MM.1S (cell line): ENCODE measurements around the gene SLC7A6.

Experiments used
- DNase-seq: peaks from one replicate; pipeline ENCODE4 v3.0.0-alpha.2; 2015
- H2AFZ ChIP-seq: fragments of 300-600 bp; sonication (generic); 2 replicates; pipeline ENCODE4 v1.6.0; 2016; ENCODE audit warnings: antibody characterized with exemption, low read length
- H3F3A ChIP-seq: fragments of 300-600 bp; sonication (generic); 2 replicates; pipeline ENCODE4 v1.6.1; 2016; ENCODE audit warnings: mild to moderate bottlenecking, antibody characterized with exemption, low read length, moderate library complexity, mixed read lengths; ENCODE audit not compliant: insufficient read depth
- H3K27ac ChIP-seq: fragments of 300-600 bp; sonication (generic); 2 replicates; pipeline ENCODE4 v1.5.1; 2016; ENCODE audit warnings: mild to moderate bottlenecking, low read length
- H3K27me3 ChIP-seq: fragments of 300-600 bp; sonication (generic); replicated peaks from 2 replicates; pipeline ENCODE4 v1.6.0; 2016; ENCODE audit warnings: low read length; ENCODE audit not compliant: insufficient read depth
- H3K36me3 ChIP-seq: fragments of 300-600 bp; sonication (generic); replicated peaks from 2 replicates; pipeline ENCODE4 v1.6.1; 2016; ENCODE audit warnings: mild to moderate bottlenecking, low read length, mixed read lengths; ENCODE audit not compliant: insufficient read depth
- H3K4me1 ChIP-seq: fragments of 300-600 bp; sonication (generic); 2 replicates; pipeline ENCODE4 v1.6.1; 2016; ENCODE audit warnings: low read length, mixed read lengths
- H3K4me2 ChIP-seq: fragments of 300-600 bp; sonication (generic); 2 replicates; pipeline ENCODE4 v1.6.0; 2016; ENCODE audit warnings: low read depth, low read length
- H3K4me3 ChIP-seq: fragments of 300-600 bp; sonication (generic); 2 replicates; pipeline ENCODE4 v1.5.1; 2016; ENCODE audit warnings: low read length, mixed read lengths
- H3K79me2 ChIP-seq: fragments of 300-600 bp; sonication (generic); 2 replicates; pipeline ENCODE4 v1.6.1; 2016; ENCODE audit warnings: mixed run types, low read length, mixed read lengths
- H3K9ac ChIP-seq: fragments of 300-600 bp; sonication (generic); 2 replicates; pipeline ENCODE4 v1.6.1; 2016; ENCODE audit warnings: low read length, mixed read lengths
- H3K9me2 ChIP-seq: fragments of 300-600 bp; sonication (generic); replicated peaks from 2 replicates; pipeline ENCODE4 v1.6.1; 2016; ENCODE audit warnings: mild to moderate bottlenecking, low read length, mixed read lengths; ENCODE audit not compliant: insufficient read depth
- H3K9me3 ChIP-seq: fragments of 300-600 bp; sonication (generic); replicated peaks from 2 replicates; pipeline ENCODE4 v1.6.1; 2016; ENCODE audit warnings: mild to moderate bottlenecking, low read length, mixed read lengths; ENCODE audit not compliant: insufficient read depth
- H4K20me1 ChIP-seq: fragments of 300-600 bp; sonication (generic); 2 replicates; pipeline ENCODE4 v1.6.1; 2016; ENCODE audit warnings: mild to moderate bottlenecking, low read length, moderate library complexity, mixed read lengths; ENCODE audit not compliant: insufficient read depth
- CTCF ChIP-seq: fragments of 300-600 bp; sonication (generic); IDR thresholded peaks from 2 replicates; pipeline ENCODE4 v1.5.1; 2016; ENCODE audit warnings: antibody characterized with exemption, low read length, mixed read lengths
- EZH2 ChIP-seq: fragments of 300-600 bp; sonication (generic); optimal IDR thresholded peaks from 2 replicates; pipeline ENCODE3; 2017; ENCODE audit warnings: low read depth, mild to moderate bottlenecking, antibody characterized with exemption, low read length, mixed read lengths
- EZH2phosphoT487 ChIP-seq: fragments of 300-600 bp; sonication (generic); IDR thresholded peaks from 2 replicates; pipeline ENCODE4 v1.6.1; 2018; ENCODE audit warnings: antibody characterized with exemption, low read length

SLC7A6 gene

GRCh38 chr16:68235108-68235886, 29.0 kb upstream of the SLC7A6 start:
- Histone ChIP-seq H3K27me3 (no peaks in the 10 kb centered on the region), H3K9ac (no peak overlapping the region), H3K36me3 (no peaks in the 10 kb centered on the region), H2AFZ (no peak overlapping the region), H3K4me1 (peaks cover 17% of the 10 kb centered on the region), H3K27ac (no peak overlapping the region), H3K79me2 (no peaks in the 10 kb centered on the region), H3K9me3 (no peaks in the 10 kb centered on the region), H4K20me1 (no peaks in the 10 kb centered on the region), H3K4me3 (no peak overlapping the region), H3F3A (peaks cover 9% of the 10 kb centered on the region), H3K4me2 (no peak overlapping the region), H3K9me2 (no peaks in the 10 kb centered on the region)
- DNase-seq = no peak
- TF ChIP-seq CTCF (no peak), EZH2 (no peak), EZH2phosphoT487 (no peak)

GRCh38 chr16:68235887-68236136, 28.5 kb upstream of the SLC7A6 start, which contains the start of gene ESRP2:
TSS of gene ESRP2 (minus strand) at chr16:68236127. CDS start at chr16:68236045, 82 bp downstream.
- peak within 1 kb of the TSS; percentile 90 for H2AFZ ChIP-seq

GRCh38 chr16:68236137-68236825, 28.0 kb upstream of the SLC7A6 start:
- Histone ChIP-seq H3K36me3 (no peaks in the 10 kb centered on the region), H3K9me3 (no peaks in the 10 kb centered on the region), H3K27me3 (no peaks in the 10 kb centered on the region), H3K4me2 (peak overlapping the region; percentile 98), H3K79me2 (no peaks in the 10 kb centered on the region), H3F3A (peaks cover 9% of the 10 kb centered on the region), H3K4me3 (peak overlapping the region; percentile 66), H3K9ac (peak overlapping the region; percentile 63), H3K4me1 (peaks cover 17% of the 10 kb centered on the region), H2AFZ (peak overlapping the region; percentile 90), H4K20me1 (no peaks in the 10 kb centered on the region), H3K9me2 (no peaks in the 10 kb centered on the region), H3K27ac (no peak overlapping the region)
- no peak for TF ChIP-seq EZH2phosphoT487
- TF ChIP-seq CTCF = no peak
- no peak for TF ChIP-seq EZH2
- DNase-seq = no peak

More at GRCh38 chr16:68235887-68236136, 28.5 kb upstream of the SLC7A6 start, which contains the start of gene ESRP2:
- Histone ChIP-seq H3K79me2 (no peaks in the 10 kb centered on the region), H3F3A (peaks cover 9% of the 10 kb centered on the region), H3K27ac (peak within 1 kb of the TSS; percentile 45; the same call in 1 of the 2 replicates), H3K4me3 (peak within 1 kb of the TSS; percentile 66), H3K27me3 (no peaks in the 10 kb centered on the region), H3K9me3 (no peaks in the 10 kb centered on the region), H3K4me1 (peaks cover 17% of the 10 kb centered on the region), H3K4me2 (peak within 1 kb of the TSS; percentile 98), H3K36me3 (no peaks in the 10 kb centered on the region), H4K20me1 (no peaks in the 10 kb centered on the region), H3K9me2 (no peaks in the 10 kb centered on the region), H3K9ac (peak within 1 kb of the TSS; percentile 63)
- no peak for TF ChIP-seq CTCF
- no peak for TF ChIP-seq EZH2
- no peak for TF ChIP-seq EZH2phosphoT487
- no peak for DNase-seq
